HG03575 (cell line): ENCODE results near the gene CREB5.

Experiments used
- ATAC-seq: cut with Tn5 transposase; IDR thresholded peaks from one replicate; pipeline ENCODE4 v1.9.1; 2021; ENCODE audit not compliant: unreplicated experiment, insufficient number of reproducible peaks, low FRiP score; ENCODE audit errors: extremely low read depth

CREB5 gene

DNA sequence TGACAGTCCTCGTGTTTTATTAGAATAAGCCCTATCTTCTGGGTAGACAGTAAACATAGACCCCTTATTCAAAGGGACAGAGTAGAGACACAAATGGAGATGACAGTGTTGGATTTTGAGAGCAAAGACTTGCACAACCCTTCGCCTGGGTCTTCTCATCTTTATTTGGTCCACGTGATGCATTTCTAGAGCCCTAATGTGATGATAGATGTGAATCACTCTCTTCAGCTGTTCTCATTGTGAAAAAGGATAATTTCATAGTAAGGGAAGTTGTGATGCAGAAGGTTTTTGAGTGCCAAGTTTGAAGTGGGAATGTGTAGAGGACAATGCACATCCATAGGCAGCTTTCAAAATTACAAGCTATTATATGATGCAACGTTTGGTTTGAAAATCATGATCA, 86.3 kb downstream of the CREB5 start:
- no peak for ATAC-seq

DNA sequence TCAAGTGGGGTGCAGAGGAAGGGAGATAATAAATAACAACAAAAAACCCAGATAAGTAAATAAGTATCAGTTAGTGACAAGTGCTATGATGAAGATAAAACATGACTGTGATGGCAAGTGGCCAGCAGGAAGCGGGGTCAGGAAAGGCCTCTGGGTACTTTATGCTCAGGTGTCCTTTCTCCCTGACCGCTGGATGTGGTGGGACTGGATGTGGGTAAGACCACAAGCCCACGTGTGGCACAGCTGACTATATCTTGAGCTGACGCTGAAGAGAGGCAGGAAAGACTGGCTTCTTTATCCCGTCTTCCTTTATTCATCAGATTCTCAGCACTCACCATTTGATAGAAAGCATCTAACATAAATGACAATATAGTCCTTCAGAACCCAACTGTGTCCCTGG, 87.8 kb downstream of the CREB5 start:
- ATAC-seq: no peak

DNA sequence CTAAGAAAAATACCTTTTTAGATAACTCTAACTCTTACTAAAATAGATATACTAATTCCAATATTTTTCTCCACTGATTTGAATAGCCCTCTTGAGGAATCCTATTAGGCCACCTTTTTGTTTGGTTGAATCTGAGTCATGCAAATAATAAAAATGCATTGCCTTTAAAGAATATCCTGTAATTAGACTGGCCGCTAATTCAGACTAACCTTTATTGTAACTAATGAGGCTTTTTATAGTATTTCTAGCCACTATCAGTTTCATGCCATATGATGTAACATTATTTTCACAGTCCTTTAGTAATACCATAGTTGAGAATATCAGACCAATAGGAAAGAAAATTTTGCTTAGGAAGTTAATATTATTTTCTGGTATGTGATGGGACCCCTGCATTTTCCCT, 90.1 kb downstream of the CREB5 start:
- ATAC-seq: no peak

DNA sequence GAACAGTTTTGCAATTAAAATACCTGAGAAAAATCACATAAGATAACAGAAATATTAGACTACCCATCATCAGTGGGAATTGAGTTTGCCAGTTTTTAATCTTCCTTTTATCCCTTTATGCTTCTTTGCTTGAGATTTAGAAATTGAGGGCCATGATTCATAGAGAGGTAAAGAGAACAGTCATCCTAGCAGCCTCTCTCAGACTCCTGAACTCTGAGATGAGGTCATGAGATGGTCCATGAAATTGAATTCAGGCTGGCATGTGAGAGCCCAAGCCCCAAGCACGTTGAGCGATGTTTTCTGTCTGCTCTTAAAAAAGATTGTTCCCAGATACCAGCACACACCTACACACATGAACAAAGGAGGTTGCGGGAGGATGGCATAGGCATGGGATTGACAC, 91.1 kb downstream of the CREB5 start:
- ATAC-seq: no peak

DNA sequence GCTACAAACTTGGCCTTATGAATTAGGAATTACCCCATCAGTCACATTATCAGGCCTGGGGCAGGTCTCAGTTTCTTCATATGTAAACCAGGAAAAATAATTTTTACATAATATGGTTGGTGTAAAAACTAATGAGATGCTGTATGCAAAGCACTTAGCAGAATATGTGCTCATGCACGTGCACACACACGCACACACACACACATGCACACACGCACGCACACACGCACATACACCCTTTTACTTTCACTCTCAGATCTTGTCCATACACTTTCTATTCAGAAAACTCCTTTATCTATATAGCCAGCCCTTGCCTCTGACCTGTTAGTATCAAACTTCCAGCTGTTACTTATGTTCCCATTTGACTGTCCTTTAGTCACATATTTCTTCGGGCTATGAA, 92.7 kb downstream of the CREB5 start:
- ATAC-seq: no peak

DNA sequence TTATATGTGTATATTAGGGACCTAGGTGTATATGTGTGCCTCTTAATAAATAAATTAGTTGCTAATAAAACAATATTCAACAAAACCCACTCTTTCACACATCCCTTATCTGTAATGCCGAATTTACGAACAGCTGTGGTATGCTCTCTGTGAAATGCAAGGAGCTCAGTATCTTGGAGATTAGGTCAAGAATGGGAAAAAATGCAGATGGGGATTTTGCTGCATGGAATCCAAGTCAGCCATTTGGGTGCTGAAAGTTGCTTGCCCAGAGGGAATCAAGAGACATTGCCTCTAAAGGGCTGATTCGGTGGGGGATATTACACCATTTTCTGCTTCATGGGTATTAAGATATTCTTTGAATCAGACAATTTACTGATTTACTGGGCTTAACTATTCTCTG, 93.5 kb downstream of the CREB5 start:
- ATAC-seq: no peak

DNA sequence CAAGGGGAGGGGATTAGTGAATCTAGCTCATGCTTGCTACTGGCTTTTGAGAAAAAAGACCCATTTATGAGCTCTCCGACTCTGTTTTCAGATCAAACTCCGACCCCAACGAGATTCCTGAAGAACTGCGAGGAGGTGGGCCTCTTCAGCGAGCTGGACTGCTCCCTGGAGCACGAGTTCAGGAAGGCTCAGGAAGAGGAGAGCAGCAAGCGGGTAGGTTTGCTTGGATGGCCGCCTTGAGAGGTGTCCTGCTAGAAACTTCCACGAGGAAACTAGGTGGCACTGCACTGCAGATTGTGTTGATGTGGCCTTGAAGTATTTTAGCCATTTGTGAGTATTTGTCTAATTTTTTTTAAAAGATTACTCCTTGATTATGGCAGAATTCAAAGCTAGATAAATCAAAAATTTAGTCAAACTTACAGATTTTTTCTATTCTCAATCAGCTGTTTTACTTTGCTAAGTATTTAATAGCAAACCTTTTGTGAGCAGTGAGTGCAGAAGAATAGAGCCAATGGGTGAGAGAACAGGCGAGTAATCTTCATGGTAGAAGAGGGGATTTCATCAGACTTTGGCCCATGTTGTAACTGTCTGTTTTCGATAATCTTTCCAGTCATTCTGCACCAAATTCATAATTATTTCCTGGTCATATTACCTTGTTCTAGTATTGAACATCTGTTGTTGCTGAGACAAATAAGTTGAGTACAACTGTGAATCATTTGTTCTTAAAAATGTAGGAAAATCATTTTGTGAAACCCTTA, 95.4 kb downstream of the CREB5 start:
- no peak for ATAC-seq

DNA sequence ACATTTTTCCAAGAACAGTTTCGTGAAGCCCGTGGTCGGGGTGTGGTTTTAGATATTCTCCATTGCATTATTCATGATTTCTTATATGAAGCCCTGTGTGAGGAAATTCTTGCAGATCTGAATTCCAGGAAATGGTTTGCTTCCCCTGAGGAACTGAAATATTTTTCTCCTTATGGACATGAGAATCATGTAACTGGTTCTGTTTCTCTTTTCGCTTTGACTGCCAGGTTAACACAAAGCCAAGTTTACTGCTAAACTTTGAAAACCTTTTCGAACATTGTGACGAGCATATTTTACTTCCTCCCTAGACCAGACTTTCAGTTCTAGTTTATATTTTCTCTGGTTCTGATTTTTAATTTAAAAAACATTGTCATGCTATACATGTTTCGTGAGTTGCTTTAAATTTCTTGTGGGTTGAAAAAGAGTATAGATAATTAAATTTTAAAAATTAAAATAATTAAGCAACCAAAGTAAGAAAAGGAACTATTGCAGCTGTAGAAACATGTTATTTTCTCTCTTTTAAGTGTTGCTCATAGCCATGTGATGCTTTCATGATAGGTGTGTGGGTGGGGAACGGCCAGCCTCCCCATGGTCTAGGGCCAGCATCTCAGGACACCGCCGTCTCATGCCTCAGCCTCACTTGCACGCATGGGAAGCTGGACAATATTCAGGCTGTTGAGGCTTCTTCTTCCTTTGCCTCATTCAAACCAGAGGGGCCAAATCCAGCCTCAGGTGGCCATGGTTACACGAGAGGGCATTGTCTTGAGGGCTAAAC, 97.1 kb downstream of the CREB5 start:
- ATAC-seq: no peak

DNA sequence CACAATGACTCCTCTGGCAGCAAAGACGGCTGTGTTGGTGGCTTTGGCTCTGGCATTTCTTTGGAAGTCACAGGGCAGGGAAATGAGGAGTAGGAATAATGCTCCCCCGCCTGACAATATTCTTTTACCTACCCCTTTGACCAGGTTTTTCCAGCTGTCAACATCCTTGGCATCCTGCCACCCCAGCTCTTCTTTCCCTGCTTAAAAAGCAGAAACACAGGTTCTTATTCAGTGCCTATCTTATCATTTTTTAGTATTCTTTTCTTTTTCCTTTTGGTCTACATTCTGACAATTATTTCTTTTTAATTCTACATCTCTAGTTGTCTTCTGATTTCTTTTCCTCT, 97.7 kb downstream of the CREB5 start:
- ATAC-seq: no peak

DNA sequence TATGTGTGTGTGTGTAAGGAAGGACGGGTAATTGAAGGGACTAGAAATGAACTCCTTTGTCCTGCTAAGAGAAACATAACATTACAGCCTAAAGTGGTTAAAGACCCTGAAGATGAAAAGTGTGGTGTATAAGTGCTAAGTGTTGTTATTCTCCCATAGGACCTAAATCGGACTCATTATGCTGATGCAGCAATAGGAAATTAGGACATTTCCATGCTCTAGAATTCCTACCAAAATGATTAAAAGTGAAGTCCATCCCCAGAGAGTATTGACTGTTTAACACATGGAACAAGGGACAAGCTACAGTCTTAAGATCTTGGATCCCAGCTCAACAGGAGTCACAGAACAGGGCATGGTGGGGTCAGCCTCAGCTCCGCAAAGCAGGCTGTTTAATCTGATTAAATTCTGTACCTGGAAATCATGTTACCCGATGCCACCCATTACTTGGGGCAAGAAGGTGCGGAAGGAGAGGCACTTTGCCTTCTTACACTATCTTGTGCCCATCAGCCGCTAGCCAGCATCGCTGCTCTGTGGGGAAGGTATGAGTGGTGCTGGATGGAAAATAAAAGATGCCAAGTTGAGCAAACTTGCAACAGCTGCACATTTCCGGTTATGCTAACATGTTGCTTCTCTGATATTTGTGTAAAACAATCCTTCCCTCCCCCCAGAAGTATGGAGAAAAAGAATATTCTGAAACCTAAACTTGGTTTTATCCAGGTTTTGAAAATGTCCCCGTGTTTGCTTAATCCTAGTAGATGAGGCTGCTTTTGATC, 100.5 kb downstream of the CREB5 start:
- no peak for ATAC-seq

DNA sequence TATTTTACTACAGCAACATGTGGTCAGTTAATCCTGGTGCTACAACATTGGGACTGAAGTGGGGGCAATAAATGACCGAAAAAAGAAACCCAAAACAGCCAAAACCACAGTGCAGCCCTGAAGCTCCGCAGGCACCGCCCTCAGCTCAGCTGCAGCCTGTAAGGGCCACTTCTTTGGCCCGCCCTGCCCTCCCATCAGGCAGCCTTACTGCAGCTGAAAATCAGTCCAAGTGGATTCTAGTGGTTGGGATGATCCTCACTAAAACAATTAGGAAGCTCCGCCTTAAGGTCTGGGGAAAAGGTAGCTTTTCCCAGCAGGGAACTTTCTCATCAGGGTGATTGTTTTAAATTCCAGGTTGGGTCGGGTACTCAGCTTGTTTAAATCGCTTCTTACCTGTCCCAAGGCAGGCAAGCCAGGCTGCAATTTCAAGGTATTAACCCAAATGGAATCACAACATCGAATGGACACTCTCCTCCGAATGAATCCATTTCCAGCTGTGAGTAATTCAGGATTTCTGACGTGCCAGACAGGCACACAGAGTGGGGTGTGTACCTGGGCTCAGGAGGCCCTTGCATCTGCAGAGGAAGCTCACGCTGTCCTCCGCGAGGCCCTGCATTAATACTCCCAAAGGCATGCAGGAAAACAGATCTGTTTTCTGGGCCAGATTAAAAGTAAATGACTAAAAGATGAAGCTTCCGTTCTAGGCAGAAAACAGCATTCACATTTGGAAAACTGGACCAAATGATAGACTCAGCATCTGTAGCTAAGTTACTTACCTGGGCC, 104.3 kb downstream of the CREB5 start:
- no peak for ATAC-seq

DNA sequence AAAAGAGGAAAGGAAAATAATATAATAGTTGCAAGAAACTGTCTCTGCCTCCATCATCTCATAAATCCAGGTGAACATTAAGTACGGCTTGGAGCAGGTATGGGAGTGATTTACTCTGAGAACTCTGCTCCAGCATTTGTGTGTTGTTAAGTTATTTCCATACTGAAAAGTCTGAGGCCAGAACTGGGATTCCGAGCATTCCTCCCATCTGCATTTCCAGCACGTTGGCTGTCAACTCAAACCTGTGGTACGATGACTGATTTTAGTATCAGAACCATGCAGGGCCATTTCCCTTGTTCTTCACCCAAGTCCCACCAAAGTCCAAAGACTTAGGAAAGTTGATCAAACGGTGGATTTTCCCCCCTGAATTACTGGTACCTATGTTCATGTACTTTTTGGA, 104.9 kb downstream of the CREB5 start:
- ATAC-seq: no peak

DNA sequence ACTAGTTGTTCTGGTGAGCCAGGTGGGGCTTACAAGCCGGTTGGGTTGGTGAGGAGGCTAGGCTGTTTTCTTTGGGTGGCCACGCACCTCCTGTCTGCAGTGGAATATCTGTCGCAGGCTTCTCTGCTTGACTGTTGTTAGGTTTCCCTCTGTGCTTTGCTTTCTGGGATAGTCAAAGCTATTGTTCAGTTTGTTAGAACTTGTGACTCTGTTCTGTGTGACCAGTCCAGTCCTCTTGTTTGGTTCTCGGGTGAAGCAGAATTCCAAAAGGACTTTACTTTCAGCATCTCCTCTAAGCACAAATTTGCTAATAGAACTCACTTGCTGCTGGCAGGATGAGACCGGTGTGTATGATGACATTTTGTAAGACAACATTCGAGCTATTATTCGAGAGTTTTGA, 105.3 kb downstream of the CREB5 start:
- no peak for ATAC-seq

DNA sequence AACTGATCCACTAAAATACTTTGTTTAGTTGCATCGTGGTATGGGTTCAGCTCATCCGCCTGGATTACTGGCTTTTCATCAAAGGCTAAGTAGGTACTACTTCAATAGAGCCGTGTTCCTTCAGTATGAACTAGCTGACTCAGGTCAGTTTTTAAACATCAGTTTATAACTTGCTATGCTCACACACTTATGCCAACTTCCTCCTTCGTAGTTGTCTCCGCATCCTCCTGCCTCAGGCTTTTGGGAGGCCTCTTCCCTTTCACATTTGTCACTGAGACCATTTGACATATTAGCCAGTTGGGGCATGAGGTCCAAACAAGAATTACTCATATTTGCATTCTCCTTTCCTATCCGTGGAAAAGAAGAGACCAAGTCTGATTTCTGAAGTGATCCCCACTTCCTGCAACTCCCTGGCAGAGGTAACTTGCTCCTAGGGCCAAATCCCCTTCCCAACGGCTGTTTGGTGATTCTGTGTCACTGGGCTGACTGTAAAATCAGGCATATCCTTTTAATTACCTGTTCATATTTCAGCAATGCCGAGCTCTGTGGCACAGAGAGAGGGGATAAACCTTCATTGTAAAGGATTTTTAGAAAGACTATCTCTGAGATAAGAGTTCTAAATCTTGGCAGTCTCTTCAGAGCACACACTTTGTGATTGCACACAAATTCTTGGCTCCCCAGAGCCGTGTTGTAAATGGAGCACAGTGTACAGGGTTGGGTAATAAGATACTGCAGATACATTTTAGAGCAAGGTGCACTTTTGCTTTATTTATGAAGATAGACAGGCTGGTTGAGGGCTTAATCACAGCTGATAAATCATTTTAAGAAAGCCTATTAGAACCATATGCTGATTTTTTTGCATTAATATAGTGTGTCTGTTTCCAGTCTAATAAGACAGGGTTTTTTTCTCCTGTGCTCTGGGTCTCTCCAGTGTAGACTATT, 108.0 kb downstream of the CREB5 start:
- ATAC-seq: no peak

DNA sequence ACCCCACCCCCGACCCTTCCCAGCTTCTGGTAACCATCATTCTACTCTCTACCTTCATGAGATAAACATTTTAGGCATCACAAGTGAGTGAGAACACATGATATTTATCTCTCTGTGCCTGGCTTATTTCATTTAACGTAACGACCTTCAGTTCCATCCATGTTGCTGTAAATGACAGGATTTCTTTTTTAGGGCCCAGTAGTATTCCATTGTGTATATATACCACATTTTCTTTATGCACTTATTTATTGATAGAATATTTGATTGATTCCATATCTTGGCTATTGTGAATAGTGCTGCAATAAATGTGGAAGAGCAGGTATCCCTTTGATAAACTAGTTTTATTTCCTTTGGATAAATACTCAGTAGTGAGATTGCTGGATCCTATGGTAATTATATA, 112.7 kb downstream of the CREB5 start:
- no peak for ATAC-seq

DNA sequence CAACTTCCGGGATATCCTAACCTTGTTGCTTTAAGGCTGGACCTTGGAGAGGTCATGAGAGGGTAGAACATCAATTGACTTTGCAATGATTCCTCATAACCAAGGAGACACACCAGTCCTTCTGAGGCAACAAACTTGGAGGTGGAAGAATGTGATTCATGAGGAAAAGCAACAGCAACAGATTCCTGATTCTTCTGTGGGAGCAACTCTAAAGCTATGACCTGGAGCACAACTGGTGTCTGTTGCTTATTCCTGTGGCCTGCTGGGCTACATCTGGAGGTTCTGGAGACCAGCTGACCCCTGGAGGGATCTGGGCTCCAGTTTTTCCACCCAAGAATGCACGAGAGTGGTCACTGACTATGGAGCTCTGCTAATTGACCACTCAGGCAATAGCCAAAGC, 116.6 kb downstream of the CREB5 start:
- ATAC-seq: no peak

DNA sequence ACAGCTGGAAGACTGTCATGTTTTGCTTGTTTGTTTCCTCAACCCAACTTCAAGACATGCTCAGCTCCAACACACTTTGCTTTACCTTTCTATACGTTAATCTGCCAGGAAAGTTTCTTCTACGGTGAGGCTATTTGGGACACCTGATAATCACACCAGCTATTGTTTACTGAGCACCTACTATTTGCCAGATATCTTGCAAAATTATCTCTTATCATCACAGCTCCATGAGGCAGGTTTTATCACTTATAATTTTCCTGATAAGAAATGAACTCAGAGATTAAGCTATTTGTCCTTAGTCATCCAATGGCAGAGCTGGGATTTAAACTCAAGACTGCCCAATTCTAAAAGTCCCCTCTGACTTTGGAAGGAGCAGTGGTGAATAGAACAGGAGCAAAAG, 117.4 kb downstream of the CREB5 start:
- no peak for ATAC-seq

DNA sequence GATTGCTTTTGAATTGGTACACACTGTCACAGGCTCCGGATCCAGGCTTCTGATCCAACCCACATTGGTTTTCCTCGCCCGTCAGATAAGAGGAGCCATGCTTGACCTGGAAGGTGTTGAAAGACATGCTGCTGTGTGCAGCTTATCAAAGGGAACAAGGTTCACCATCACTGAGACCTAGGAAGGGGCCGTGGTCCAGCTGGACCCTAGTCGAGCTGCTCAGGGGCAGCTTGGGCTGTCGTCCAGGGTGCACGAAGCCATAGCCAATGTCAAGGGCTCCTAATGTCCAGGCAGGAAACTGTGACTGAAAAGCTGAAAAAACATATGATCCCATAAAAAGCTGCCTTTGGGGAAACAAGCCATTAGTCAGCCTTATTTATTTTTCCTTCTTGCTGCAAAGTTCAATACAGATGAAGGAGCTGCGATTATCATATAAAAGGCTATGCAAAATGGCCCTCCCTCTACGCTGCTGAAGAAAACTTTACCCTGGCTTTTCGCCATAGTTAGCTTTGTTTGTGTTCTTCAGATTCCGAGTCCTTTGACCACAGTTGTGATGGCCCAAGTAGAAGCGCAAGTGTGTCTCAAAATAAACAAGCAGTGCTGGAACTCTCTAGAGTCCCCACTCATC, 118.0 kb downstream of the CREB5 start:
- no peak for ATAC-seq
